Prostate gland (tissue), 2 donors: ENCODE measurements around the gene RIPPLY3.

ENCODE experiments used
- CTCF ChIP-seq, 4 experiments: fragments of 200-600 bp in 2 of 4; fragments of 450-650 bp in 2 of 4; sonication (generic) in 2 of 4; IDR thresholded peaks; 1 replicate in 3 of 4; 2 replicates in 1 of 4; pipeline ENCODE4 v1.5.1; 2016 to 2019; ENCODE audit warnings: antibody characterized with exemption in 4 of 4, mild to moderate bottlenecking in 2 of 4, moderate library complexity in 2 of 4
- POLR2A ChIP-seq: fragments of 450-650 bp; IDR thresholded peaks from one replicate; pipeline ENCODE4 v1.6.1; 2016; ENCODE audit warnings: antibody characterized with exemption, mild to moderate bottlenecking

- TF ChIP-seq CTCF (IDR thresholded peaks at IDR 0.05): no peak
- no peak for TF ChIP-seq POLR2A
Observed at GRCh38 chr21:36994501-36995158, 11.9 kb upstream of the RIPPLY3 start.
